GM23338 (cell line): ENCODE data around the gene TTLL8.

Experiments used
- CREB1 ChIP-seq: fragments of 250-450 bp; sonication (Bioruptor Pico); IDR thresholded peaks from 2 replicates; pipeline ENCODE4 v1.5.0; 2020; ENCODE audit warnings: low read depth, mild to moderate bottlenecking, moderate library complexity
- EZH2 ChIP-seq: fragments of 200-600 bp; sonication (generic); IDR thresholded peaks from one replicate; pipeline ENCODE4 v1.8.0; 2017; ENCODE audit warnings: antibody characterized with exemption, mild to moderate bottlenecking, low read depth; ENCODE audit not compliant: unreplicated experiment
- EZH2phosphoT487 ChIP-seq: fragments of 200-600 bp; sonication (generic); IDR thresholded peaks from one replicate; pipeline ENCODE4 v1.8.1; 2018; ENCODE audit warnings: antibody characterized with exemption; ENCODE audit not compliant: unreplicated experiment
- JUNB ChIP-seq: IDR thresholded peaks from one replicate; pipeline ENCODE4 v1.6.1; 2016; ENCODE audit warnings: antibody characterized with exemption; ENCODE audit not compliant: unreplicated experiment
- NANOG ChIP-seq: IDR thresholded peaks from 2 replicates; pipeline ENCODE4 v1.6.1; 2016; ENCODE audit warnings: antibody characterized with exemption, borderline replicate concordance
- POLR2AphosphoS5 ChIP-seq: IDR thresholded peaks from 2 replicates; pipeline ENCODE4 v1.6.1; 2016; ENCODE audit warnings: antibody characterized with exemption, low read depth
- ZNF114 ChIP-seq: fragments of 250-450 bp; sonication (Bioruptor Pico); IDR thresholded peaks from 2 replicates; pipeline ENCODE4 v1.5.0; 2020; ENCODE audit warnings: mild to moderate bottlenecking, moderate library complexity
- TF ChIP-seq, protein P1 (sequence below), 2 experiments: fragments of 200-600 bp in 1 of 2; sonication (generic) in 1 of 2; conservative IDR thresholded peaks; 2 replicates each; pipeline versions ENCODE4 v1.5.1 to v1.6.1; 2016 to 2017; ENCODE audit warnings: antibody characterized with exemption in 2 of 2, low read depth in 2 of 2, mild to moderate bottlenecking in 2 of 2, moderate library complexity in 1 of 2
- TF ChIP-seq, protein P2 (sequence below): IDR thresholded peaks from one replicate; pipeline ENCODE4 v1.6.1; 2018; ENCODE audit warnings: antibody characterized with exemption; ENCODE audit not compliant: unreplicated experiment
- TF ChIP-seq, protein P3 (sequence below): IDR thresholded peaks from 2 replicates; pipeline ENCODE4 v1.6.1; 2016; ENCODE audit warnings: antibody characterized with exemption
- TF ChIP-seq, protein P4 (sequence below): fragments of 250-450 bp; sonication (Bioruptor Pico); IDR thresholded peaks from 2 replicates; pipeline ENCODE4 v1.5.0; 2020; ENCODE audit warnings: mild to moderate bottlenecking, moderate library complexity

DNA sequence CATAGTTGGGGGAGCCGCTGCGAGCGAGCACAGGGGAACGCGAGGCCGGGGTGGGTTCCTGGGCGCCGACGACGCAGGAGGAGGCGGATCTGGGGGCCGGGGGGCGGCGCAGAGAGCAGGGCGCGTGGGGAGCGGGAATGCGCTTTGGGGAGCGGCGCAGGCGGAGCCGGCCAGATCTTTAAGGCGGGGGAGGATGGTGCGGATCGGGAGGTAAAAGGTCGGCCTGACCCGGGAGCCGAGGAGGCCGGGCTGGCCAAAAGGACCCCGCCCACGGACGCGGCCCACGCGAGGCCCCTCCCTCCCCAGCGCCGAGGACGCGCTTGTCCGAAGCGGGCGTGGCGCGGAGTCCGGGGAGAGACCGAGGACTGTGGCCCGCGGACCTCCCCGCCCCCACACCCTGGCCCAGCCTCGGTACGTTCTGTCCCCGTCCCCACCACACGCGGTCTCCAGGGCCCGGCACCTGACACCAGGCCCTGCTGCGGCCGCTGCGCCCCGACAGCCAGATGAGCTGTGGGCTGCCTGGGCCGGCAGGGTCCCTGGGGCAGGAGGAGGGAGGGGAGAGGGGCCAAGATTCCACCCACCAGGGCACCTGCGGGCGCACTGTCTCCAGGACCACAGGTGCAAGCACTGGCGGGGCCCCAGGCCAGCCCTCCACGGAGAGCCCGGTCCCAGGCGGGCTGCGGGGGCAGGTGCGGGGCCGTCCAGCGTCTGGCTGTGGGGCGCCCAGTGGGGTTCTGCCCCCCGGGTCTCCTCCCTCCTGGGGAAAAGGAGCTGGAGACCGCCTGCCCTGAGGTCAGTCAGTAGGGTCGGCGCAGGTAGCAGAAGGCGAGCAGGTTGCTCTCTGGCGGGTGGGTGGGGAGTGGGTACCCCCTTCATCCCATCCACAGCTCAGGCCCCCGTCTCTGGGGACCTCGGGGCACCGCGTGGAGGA, 86.6 kb downstream of the TTLL8 start:
- TF ChIP-seq, protein P1, sequence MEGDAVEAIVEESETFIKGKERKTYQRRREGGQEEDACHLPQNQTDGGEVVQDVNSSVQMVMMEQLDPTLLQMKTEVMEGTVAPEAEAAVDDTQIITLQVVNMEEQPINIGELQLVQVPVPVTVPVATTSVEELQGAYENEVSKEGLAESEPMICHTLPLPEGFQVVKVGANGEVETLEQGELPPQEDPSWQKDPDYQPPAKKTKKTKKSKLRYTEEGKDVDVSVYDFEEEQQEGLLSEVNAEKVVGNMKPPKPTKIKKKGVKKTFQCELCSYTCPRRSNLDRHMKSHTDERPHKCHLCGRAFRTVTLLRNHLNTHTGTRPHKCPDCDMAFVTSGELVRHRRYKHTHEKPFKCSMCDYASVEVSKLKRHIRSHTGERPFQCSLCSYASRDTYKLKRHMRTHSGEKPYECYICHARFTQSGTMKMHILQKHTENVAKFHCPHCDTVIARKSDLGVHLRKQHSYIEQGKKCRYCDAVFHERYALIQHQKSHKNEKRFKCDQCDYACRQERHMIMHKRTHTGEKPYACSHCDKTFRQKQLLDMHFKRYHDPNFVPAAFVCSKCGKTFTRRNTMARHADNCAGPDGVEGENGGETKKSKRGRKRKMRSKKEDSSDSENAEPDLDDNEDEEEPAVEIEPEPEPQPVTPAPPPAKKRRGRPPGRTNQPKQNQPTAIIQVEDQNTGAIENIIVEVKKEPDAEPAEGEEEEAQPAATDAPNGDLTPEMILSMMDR (conservative IDR thresholded peaks at IDR 0.05; ENCODE audit: low read depth in 2 of 2): no peak
- TF ChIP-seq, protein P2, sequence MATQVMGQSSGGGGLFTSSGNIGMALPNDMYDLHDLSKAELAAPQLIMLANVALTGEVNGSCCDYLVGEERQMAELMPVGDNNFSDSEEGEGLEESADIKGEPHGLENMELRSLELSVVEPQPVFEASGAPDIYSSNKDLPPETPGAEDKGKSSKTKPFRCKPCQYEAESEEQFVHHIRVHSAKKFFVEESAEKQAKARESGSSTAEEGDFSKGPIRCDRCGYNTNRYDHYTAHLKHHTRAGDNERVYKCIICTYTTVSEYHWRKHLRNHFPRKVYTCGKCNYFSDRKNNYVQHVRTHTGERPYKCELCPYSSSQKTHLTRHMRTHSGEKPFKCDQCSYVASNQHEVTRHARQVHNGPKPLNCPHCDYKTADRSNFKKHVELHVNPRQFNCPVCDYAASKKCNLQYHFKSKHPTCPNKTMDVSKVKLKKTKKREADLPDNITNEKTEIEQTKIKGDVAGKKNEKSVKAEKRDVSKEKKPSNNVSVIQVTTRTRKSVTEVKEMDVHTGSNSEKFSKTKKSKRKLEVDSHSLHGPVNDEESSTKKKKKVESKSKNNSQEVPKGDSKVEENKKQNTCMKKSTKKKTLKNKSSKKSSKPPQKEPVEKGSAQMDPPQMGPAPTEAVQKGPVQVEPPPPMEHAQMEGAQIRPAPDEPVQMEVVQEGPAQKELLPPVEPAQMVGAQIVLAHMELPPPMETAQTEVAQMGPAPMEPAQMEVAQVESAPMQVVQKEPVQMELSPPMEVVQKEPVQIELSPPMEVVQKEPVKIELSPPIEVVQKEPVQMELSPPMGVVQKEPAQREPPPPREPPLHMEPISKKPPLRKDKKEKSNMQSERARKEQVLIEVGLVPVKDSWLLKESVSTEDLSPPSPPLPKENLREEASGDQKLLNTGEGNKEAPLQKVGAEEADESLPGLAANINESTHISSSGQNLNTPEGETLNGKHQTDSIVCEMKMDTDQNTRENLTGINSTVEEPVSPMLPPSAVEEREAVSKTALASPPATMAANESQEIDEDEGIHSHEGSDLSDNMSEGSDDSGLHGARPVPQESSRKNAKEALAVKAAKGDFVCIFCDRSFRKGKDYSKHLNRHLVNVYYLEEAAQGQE: no peak
- no peak for TF ChIP-seq CREB1
- TF ChIP-seq EZH2: peak; percentile 53
- TF ChIP-seq JUNB: no peak
- no peak for TF ChIP-seq EZH2phosphoT487
- no peak for TF ChIP-seq POLR2AphosphoS5
- TF ChIP-seq, protein P3, sequence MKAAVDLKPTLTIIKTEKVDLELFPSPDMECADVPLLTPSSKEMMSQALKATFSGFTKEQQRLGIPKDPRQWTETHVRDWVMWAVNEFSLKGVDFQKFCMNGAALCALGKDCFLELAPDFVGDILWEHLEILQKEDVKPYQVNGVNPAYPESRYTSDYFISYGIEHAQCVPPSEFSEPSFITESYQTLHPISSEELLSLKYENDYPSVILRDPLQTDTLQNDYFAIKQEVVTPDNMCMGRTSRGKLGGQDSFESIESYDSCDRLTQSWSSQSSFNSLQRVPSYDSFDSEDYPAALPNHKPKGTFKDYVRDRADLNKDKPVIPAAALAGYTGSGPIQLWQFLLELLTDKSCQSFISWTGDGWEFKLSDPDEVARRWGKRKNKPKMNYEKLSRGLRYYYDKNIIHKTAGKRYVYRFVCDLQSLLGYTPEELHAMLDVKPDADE: no peak
- TF ChIP-seq NANOG: no peak
- TF ChIP-seq, protein P4, sequence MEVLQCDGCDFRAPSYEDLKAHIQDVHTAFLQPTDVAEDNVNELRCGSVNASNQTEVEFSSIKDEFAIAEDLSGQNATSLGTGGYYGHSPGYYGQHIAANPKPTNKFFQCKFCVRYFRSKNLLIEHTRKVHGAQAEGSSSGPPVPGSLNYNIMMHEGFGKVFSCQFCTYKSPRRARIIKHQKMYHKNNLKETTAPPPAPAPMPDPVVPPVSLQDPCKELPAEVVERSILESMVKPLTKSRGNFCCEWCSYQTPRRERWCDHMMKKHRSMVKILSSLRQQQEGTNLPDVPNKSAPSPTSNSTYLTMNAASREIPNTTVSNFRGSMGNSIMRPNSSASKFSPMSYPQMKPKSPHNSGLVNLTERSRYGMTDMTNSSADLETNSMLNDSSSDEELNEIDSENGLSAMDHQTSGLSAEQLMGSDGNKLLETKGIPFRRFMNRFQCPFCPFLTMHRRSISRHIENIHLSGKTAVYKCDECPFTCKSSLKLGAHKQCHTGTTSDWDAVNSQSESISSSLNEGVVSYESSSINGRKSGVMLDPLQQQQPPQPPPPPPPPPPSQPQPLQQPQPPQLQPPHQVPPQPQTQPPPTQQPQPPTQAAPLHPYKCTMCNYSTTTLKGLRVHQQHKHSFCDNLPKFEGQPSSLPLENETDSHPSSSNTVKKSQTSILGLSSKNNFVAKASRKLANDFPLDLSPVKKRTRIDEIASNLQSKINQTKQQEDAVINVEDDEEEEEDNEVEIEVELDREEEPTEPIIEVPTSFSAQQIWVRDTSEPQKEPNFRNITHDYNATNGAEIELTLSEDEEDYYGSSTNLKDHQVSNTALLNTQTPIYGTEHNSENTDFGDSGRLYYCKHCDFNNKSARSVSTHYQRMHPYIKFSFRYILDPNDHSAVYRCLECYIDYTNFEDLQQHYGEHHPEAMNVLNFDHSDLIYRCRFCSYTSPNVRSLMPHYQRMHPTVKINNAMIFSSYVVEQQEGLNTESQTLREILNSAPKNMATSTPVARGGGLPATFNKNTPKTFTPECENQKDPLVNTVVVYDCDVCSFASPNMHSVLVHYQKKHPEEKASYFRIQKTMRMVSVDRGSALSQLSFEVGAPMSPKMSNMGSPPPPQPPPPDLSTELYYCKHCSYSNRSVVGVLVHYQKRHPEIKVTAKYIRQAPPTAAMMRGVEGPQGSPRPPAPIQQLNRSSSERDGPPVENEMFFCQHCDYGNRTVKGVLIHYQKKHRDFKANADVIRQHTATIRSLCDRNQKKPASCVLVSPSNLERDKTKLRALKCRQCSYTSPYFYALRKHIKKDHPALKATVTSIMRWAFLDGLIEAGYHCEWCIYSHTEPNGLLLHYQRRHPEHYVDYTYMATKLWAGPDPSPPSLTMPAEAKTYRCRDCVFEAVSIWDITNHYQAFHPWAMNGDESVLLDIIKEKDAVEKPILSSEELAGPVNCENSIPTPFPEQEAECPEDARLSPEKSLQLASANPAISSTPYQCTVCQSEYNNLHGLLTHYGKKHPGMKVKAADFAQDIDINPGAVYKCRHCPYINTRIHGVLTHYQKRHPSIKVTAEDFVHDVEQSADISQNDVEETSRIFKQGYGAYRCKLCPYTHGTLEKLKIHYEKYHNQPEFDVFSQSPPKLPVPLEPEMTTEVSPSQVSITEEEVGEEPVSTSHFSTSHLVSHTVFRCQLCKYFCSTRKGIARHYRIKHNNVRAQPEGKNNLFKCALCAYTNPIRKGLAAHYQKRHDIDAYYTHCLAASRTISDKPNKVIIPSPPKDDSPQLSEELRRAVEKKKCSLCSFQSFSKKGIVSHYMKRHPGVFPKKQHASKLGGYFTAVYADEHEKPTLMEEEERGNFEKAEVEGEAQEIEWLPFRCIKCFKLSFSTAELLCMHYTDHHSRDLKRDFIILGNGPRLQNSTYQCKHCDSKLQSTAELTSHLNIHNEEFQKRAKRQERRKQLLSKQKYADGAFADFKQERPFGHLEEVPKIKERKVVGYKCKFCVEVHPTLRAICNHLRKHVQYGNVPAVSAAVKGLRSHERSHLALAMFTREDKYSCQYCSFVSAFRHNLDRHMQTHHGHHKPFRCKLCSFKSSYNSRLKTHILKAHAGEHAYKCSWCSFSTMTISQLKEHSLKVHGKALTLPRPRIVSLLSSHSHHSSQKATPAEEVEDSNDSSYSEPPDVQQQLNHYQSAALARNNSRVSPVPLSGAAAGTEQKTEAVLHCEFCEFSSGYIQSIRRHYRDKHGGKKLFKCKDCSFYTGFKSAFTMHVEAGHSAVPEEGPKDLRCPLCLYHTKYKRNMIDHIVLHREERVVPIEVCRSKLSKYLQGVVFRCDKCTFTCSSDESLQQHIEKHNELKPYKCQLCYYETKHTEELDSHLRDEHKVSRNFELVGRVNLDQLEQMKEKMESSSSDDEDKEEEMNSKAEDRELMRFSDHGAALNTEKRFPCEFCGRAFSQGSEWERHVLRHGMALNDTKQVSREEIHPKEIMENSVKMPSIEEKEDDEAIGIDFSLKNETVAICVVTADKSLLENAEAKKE (CRISPR knock-in tag): no peak
- TF ChIP-seq ZNF114 (CRISPR knock-in tag): no peak
